CD8-positive, alpha-beta memory T cell (primary cell): Measurements from ENCODE around the gene NFE2L1. TPM values are rescaled to one million over a fixed set of nuclear protein-coding genes. Genes with fewer than 3 reads are reported as not detected.

Experiments used
- CTCF ChIA-PET: fragments of 350-600 bp; sonication (Branson Sonifier 250); formaldehyde crosslinking; loops from one replicate; lab custom pipeline; 2021; ENCODE audit warnings: antibody characterized with exemption; lab: Charles Lee
- POLR2A ChIA-PET: fragments of 350-600 bp; sonication (Branson Sonifier 250); formaldehyde crosslinking; loops from one replicate; lab custom pipeline; 2021; ENCODE audit warnings: antibody characterized with exemption; lab: Charles Lee
- DNase-seq, 5 donors: peaks; one replicate each; pipeline versions ENCODE4 v3.0.0 to v3.0.0-alpha.2; 2020 to 2022; ENCODE audit warnings: mixed read lengths in 1 of 5
- H3K27ac ChIP-seq: one replicate; pipeline ENCODE4 v1.7.0; 2013; ENCODE audit warnings: low read depth, mild to moderate bottlenecking, low read length, moderate library complexity
- H3K27me3 ChIP-seq: 2 replicates; pipeline ENCODE4 v1.7.0; 2013; ENCODE audit warnings: low read length, mild to moderate bottlenecking; ENCODE audit not compliant: insufficient read depth, poor library complexity, severe bottlenecking
- H3K36me3 ChIP-seq: 2 replicates; pipeline ENCODE4 v1.7.0; 2013; ENCODE audit warnings: mild to moderate bottlenecking, low read length, moderate library complexity; ENCODE audit not compliant: insufficient read depth
- H3K4me1 ChIP-seq: 2 replicates; pipeline ENCODE4 v1.7.0; 2013; ENCODE audit warnings: mild to moderate bottlenecking, low read length, moderate library complexity; ENCODE audit not compliant: insufficient read depth
- H3K4me3 ChIP-seq: 2 replicates; pipeline ENCODE4 v1.7.0; 2013; ENCODE audit warnings: mild to moderate bottlenecking, low read length
- H3K9me3 ChIP-seq: 2 replicates; pipeline ENCODE4 v1.7.0; 2013; ENCODE audit warnings: mild to moderate bottlenecking, low read length
- H3K27ac Mint-ChIP-seq, 8 donors: one replicate each; pipeline ENCODE4 v1.8.0; 2020 to 2021; ENCODE audit warnings: mixed read lengths in 8 of 8, mild to moderate bottlenecking in 6 of 8, inconsistent platforms in 3 of 8, moderate library complexity in 3 of 8
- H3K27me3 Mint-ChIP-seq, 2 donors: one replicate each; pipeline ENCODE4 v1.8.0; 2020 to 2021; ENCODE audit warnings: mixed read lengths in 2 of 2, mild to moderate bottlenecking in 1 of 2, moderate library complexity in 1 of 2
- H3K36me3 Mint-ChIP-seq, 3 donors: one replicate each; pipeline ENCODE4 v1.8.0; 2020 to 2021; ENCODE audit warnings: mixed read lengths in 3 of 3, inconsistent platforms in 1 of 3, mild to moderate bottlenecking in 1 of 3
- H3K4me1 Mint-ChIP-seq, 3 donors: one replicate each; pipeline ENCODE4 v1.8.0; 2020 to 2021; ENCODE audit warnings: mixed read lengths in 3 of 3, inconsistent platforms in 1 of 3, mild to moderate bottlenecking in 1 of 3
- H3K4me3 Mint-ChIP-seq, 7 donors: one replicate each; pipeline ENCODE4 v1.8.0; 2020 to 2021; ENCODE audit warnings: mixed read lengths in 7 of 7, mild to moderate bottlenecking in 6 of 7, moderate library complexity in 4 of 7, inconsistent platforms in 2 of 7
- H3K9me3 Mint-ChIP-seq, 5 donors: one replicate each; pipeline ENCODE4 v1.8.0; 2020 to 2022; ENCODE audit warnings: mixed read lengths in 5 of 5, mild to moderate bottlenecking in 3 of 5, moderate library complexity in 2 of 5, inconsistent platforms in 1 of 5
- polyA plus RNA-seq: library from polyadenylated mRNA; unstranded; fragments of 300-500 nt; fragmentation: Illumina TruSeq; gene quantifications from one replicate; pipeline ENCODE4 v1.2.3, GENCODE V29; 2021
- total RNA-seq, 2 experiments: library from RNA; stranded (reverse); gene quantifications; one replicate each; pipeline ENCODE4 v1.2.3, GENCODE V29; 2021

Gene NFE2L1
- total and polyA plus RNA-seq, 3 experiments from 2014 or later, result 13.1 to 98.4 (median 94.5) TPM

DNA sequence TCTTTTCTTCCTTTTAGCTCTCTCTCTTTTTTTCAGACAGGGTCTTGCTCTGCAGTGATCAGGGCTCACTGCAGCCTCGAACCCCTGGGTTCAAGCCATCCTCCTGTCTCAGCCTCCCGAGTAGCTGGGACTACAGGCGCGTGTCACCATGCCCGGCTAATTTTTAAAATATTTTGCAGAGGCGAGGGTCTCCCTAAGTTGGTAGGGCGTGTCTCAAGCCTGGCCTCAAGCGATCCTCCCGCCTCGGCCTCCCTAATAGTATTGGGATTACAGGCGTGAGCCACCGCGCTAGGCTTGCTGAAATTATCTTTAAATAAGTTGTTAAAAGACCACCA, 58.6 kb downstream of the NFE2L1 start:
- Histone ChIP-seq H3K9me3 (no peaks in the 10 kb centered on the region), H3K4me3 (peak overlapping the region; percentile 96), H3K4me1 (peaks cover 12% of the 10 kb centered on the region), H3K27me3 (no peaks in the 10 kb centered on the region), H3K27ac (peak overlapping the region; percentile 80), H3K36me3 (no peaks in the 10 kb centered on the region)
- Mint-ChIP-seq H3K4me3 (peak overlapping the region; percentile 92 to 100 (median 97)), H3K9me3 (no peaks in the 10 kb centered on the region), H3K27ac (peak overlapping the region in 7 of 8 donors; percentile 86 to 97 (median 92)), H3K4me1 (peaks cover 46 to 68% (median 66%) of the 10 kb centered on the region in 3 donors), H3K36me3 (peaks cover 0 to 14% (median 0%) of the 10 kb centered on the region in 3 donors), H3K27me3 (peaks cover 0 to 2% of the 10 kb centered on the region in 2 donors)
- DNase-seq, result no peak
- ChIA-PET POLR2A (interaction anchor here (0.6 to 2.2 kb wide), 3 partner anchors 58 to 785 kb away, joined by 4 to 17 read pairs (median 5); partner anchors contain the start of genes NFE2L1 and PNPO), CTCF (interaction anchor here (1.0 to 4.2 kb wide), 5 partner anchors 9 to 59 kb away, joined by 3 to 23 read pairs (median 4); partner anchors contain the start of gene NFE2L1)

DNA sequence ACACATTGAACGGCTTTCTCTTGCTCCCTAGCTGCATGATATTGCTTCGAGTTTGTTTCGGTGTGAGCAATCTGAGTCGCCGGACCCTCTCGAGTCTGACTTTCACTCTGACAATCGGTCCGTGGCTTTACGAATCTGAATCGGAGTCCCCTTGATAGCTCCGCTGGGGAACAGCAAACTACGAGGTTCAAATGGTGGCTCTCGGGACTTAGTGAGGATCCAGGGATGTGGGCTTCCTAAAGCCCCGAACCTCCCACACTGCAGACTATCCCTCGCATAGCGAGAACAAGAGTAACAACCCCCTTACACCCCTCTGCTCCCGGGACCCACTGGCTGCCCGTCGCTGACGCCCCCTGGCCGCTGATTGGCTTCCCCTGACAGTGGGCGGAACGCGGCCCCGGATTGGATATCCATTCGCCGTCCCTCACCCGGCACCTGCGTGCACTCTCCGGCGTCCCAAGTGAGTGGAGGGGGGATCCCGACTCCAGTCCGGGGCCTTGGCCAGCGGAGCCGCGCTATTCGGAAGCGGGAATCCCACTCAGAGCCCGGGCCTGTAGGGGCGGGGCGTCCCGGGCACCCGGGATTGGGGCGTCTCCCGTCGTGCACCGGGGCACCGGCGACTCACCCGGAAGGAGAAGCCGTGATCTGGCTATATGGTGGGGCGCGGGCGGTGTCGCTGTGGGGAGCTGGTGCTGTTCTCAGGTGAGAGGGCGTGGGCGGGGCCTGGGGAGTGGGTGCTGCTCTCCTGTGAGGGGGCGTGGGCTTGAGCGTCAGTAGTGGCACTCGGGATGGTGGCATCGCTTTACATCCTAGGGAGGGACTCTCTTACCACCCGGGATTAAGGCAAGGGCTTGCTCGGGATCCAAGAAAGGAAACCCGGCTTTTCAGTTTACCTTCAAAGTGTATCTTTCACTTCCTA, 59.2 kb downstream of the NFE2L1 start, which contains the start of gene SNX11:
Gene SNX11 (plus strand): TSS at position 630 of the 919 bp plus-strand sequence. CDS start 4,278 bp downstream, outside the sequence.
- ChIA-PET POLR2A (interaction anchor here (0.6 to 2.2 kb wide), 5 partner anchors 10 to 785 kb away, joined by 3 to 17 read pairs (median 5); partner anchors contain the start of genes NFE2L1 and PNPO), CTCF (interaction anchor here (0.8 to 4.2 kb wide), 9 partner anchors 9 to 266 kb away, joined by 3 to 23 read pairs (median 4); partner anchors contain the start of gene NFE2L1)
- peak within 1 kb of the TSS; percentile 86 to 97 (median 92) for H3K27ac Mint-ChIP-seq
- Histone ChIP-seq H3K4me1 (peaks cover 17% of the 10 kb centered on the region), H3K27me3 (no peaks in the 10 kb centered on the region), H3K27ac (peak within 1 kb of the TSS; percentile 80), H3K4me3 (peak within 1 kb of the TSS; percentile 96), H3K36me3 (no peaks in the 10 kb centered on the region), H3K9me3 (no peaks in the 10 kb centered on the region)
- peak within 1 kb of the TSS; percentile 92 to 100 (median 97) for H3K4me3 Mint-ChIP-seq
- DNase-seq, result peak; percentile 90 to 96 (median 95)
- H3K4me1 Mint-ChIP-seq, result peaks cover 51 to 70% (median 66%) of the 10 kb centered on the region in 3 donors
- H3K36me3 Mint-ChIP-seq, result peaks cover 0 to 15% (median 2%) of the 10 kb centered on the region in 3 donors
- peaks cover 0 to 2% of the 10 kb centered on the region in 2 donors for H3K27me3 Mint-ChIP-seq
- no peaks in the 10 kb centered on the region for H3K9me3 Mint-ChIP-seq

DNA sequence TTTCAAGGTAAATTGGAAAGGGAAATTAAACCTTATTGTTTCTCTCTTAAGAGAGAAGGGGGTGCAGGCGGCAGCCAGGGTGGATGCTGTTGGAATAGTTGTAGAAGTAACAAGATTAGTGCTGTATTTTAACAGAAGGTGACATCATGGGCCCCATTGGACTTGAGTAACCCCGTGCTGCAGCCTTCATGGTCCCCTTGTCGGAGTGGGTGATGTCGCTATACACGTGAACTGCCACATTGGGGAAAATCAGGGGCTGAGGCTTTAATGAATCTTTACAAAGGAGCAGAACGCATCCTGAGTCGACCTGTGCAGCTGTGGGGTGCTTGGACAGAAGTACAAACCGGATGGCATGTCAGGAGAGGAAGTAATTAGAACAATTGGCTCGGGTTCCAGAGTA, 62.6 kb downstream of the NFE2L1 start:
- H3K4me1 Mint-ChIP-seq, result peaks cover 50 to 62% (median 57%) of the 10 kb centered on the region in 3 donors
- peaks cover 33% of the 10 kb centered on the region for H3K4me1 ChIP-seq

More for the DNA sequence above, 62.6 kb downstream of the NFE2L1 start:
- Histone ChIP-seq H3K36me3 (peaks cover 8% of the 10 kb centered on the region), H3K4me3 (no peak overlapping the region), H3K27ac (no peak overlapping the region), H3K9me3 (no peaks in the 10 kb centered on the region), H3K27me3 (no peaks in the 10 kb centered on the region)
- POLR2A ChIA-PET, result interaction anchor here (0.7 kb wide), 1 partner anchor 10 kb away, joined by 3 read pairs; no protein-coding TSS in a partner anchor
- peak overlapping the region in 3 of 7 donors; percentile 18 to 35 (median 29) for H3K4me3 Mint-ChIP-seq
- DNase-seq, result no peak
- H3K27ac Mint-ChIP-seq, result peak overlapping the region; percentile 47 to 89 (median 76)
- H3K9me3 Mint-ChIP-seq, result no peaks in the 10 kb centered on the region
- peaks cover 0 to 25% (median 2%) of the 10 kb centered on the region in 3 donors for H3K36me3 Mint-ChIP-seq
- CTCF ChIA-PET, result interaction anchor here (0.9 to 1.8 kb wide), 4 partner anchors 15 to 56 kb away, joined by 3 to 7 read pairs (median 4); no protein-coding TSS in a partner anchor
- no peaks in the 10 kb centered on the region for H3K27me3 Mint-ChIP-seq

Other genes with a start within 250 kb of the NFE2L1 start
- 10 to 100 TPM; 16.9 to 17.5 TPM for gene OSBPL7, start 226.6 kb upstream of the NFE2L1 start, total RNA-seq
- gene OSBPL7, start 226.6 kb upstream of the NFE2L1 start, polyA plus RNA-seq, result 11.0 TPM
- 10 to 100 TPM; 67.0 to 67.7 TPM for gene MRPL10, start 216.8 kb upstream of the NFE2L1 start, total RNA-seq
- 59.8 TPM for gene MRPL10, start 216.8 kb upstream of the NFE2L1 start, polyA plus RNA-seq
- gene LRRC46, start 216.7 kb upstream of the NFE2L1 start, total RNA-seq, result under 1 TPM; 0.49 to 0.83 TPM
- gene LRRC46, start 216.7 kb upstream of the NFE2L1 start, polyA plus RNA-seq, result 0.28 TPM
- 10 to 100 TPM; 17.3 to 18.0 TPM for gene SCRN2, start 207.1 kb upstream of the NFE2L1 start, total RNA-seq
- 17.2 TPM for gene SCRN2, start 207.1 kb upstream of the NFE2L1 start, polyA plus RNA-seq
- gene SP6, start 197.2 kb upstream of the NFE2L1 start, total RNA-seq, result under 1 TPM; 0.07 to 0.09 TPM
- 0.59 TPM for gene SP6, start 197.2 kb upstream of the NFE2L1 start, polyA plus RNA-seq
- gene SP2, start 152.1 kb upstream of the NFE2L1 start, total RNA-seq, result 10 to 100 TPM; 21.5 to 22.1 TPM
- 13.4 TPM for gene SP2, start 152.1 kb upstream of the NFE2L1 start, polyA plus RNA-seq
- gene PNPO, start 106.8 kb upstream of the NFE2L1 start, total RNA-seq, result 10 to 100 TPM; 55.5 to 57.7 TPM
- 20.3 TPM for gene PNPO, start 106.8 kb upstream of the NFE2L1 start, polyA plus RNA-seq
- gene PRR15L, start 90.5 kb upstream of the NFE2L1 start, total RNA-seq, result not detected
- not detected for gene PRR15L, start 90.5 kb upstream of the NFE2L1 start, polyA plus RNA-seq
- gene CDK5RAP3, start 77.2 kb upstream of the NFE2L1 start, total RNA-seq, result 100 to 1,000 TPM; 178 to 184 TPM
- 81.3 TPM for gene CDK5RAP3, start 77.2 kb upstream of the NFE2L1 start, polyA plus RNA-seq
- 1 to 10 TPM; 7.6 to 8.3 TPM for gene COPZ2, start 10.6 kb upstream of the NFE2L1 start, total RNA-seq
- gene COPZ2, start 10.6 kb upstream of the NFE2L1 start, polyA plus RNA-seq, result 3.3 TPM
- gene CBX1, start 53.1 kb downstream of the NFE2L1 start, total RNA-seq, result 10 to 100 TPM; 63.1 to 65.1 TPM
- gene CBX1, start 53.1 kb downstream of the NFE2L1 start, polyA plus RNA-seq, result 21.1 TPM
- 10 to 100 TPM; 43.3 to 45.2 TPM for gene SNX11, start 59.4 kb downstream of the NFE2L1 start, total RNA-seq
- gene SNX11, start 59.4 kb downstream of the NFE2L1 start, polyA plus RNA-seq, result 26.5 TPM